ACC112 (cell line): ENCODE results near the gene ANKFY1.

Experiments used
- H2AFZ ChIP-seq: fragments of 200-600 bp; sonication (generic); one replicate; pipeline ENCODE4 v1.6.0; 2017; ENCODE audit warnings: antibody characterized with exemption, low read length; ENCODE audit not compliant: unreplicated experiment
- H3K27ac ChIP-seq: fragments of 200-600 bp; sonication (generic); 2 replicates; pipeline ENCODE4 v1.5.1; 2014; ENCODE audit warnings: low read depth, mild to moderate bottlenecking, antibody characterized with exemption, low read length, moderate library complexity
- H3K27me3 ChIP-seq: fragments of 200-600 bp; sonication (generic); 2 replicates; pipeline ENCODE4 v1.6.1; 2014; ENCODE audit warnings: mild to moderate bottlenecking, antibody characterized with exemption, low read length, moderate library complexity, mixed read lengths; ENCODE audit not compliant: insufficient read depth
- H3K36me3 ChIP-seq: fragments of 200-600 bp; sonication (generic); 2 replicates; pipeline ENCODE4 v1.6.1; 2016; ENCODE audit warnings: mild to moderate bottlenecking, antibody characterized with exemption, low read length, moderate library complexity, mixed read lengths; ENCODE audit not compliant: insufficient read depth
- H3K4me1 ChIP-seq: fragments of 200-600 bp; sonication (generic); one replicate; pipeline ENCODE4 v1.6.1; 2016; ENCODE audit warnings: low read length, mixed read lengths; ENCODE audit not compliant: insufficient read depth, unreplicated experiment, control insufficient read depth
- H3K4me3 ChIP-seq: fragments of 200-600 bp; sonication (generic); 2 replicates; pipeline ENCODE4 v1.5.1; 2014; ENCODE audit warnings: mild to moderate bottlenecking, low read depth, low read length
- H3K79me2 ChIP-seq: fragments of 200-600 bp; sonication (generic); one replicate; pipeline ENCODE4 v1.6.0; 2016; ENCODE audit warnings: low read length; ENCODE audit not compliant: control insufficient read depth, unreplicated experiment, insufficient read depth

Gene ANKFY1

DNA sequence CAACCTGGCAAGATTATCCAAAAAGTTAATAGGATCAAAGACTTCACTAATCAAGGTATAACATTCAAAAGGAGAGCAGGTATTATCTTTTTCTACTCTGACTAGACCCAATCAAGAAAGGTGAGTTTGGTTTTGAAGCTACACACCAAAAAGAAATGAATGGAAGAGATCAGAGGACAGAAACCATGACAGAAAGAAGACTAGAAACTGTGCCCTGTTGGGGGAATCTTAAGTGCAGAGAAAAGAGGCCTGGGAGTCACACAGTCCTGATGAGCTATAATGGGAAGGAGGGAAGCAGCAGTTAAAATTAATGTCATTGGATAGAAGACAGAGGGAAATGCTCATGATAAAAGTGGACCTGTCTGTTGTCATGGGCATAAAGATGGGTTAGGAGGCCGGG lies 138.2 kb downstream of the ANKFY1 start:
- Histone ChIP-seq H3K36me3 (0 out of 2 replicates have a peak, but pooled peaks cover 4% of the 10 kb centered on the region), H3K27ac (no peak overlapping the region), H3K4me1 (peaks cover 2% of the 10 kb centered on the region), H2AFZ (no peak overlapping the region), H3K4me3 (no peak overlapping the region), H3K27me3 (no peaks in the 10 kb centered on the region), H3K79me2 (peaks cover 17% of the 10 kb centered on the region)

DNA sequence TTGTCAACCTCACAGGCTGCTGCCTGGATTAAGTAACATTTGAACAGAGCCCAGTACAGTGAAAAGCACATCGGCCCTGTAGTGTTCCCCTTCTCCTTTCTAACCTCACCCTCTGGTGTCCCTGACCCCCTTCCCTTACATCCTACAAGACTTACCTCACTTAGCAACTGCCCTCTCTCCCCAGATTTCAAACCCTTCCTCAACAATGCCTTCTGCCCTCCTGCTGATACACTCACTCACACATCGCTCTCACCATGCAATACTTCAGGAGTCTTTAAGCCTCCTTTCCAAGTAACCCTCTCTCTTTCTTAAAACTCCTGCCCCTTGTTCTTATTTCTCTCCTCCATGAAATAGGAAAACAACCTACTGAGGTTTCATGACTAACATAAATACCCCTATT lies 138.8 kb downstream of the ANKFY1 start:
- Histone ChIP-seq H3K4me3 (no peak overlapping the region), H2AFZ (no peak overlapping the region), H3K36me3 (0 out of 2 replicates have a peak, but pooled peaks cover 4% of the 10 kb centered on the region), H3K27ac (no peak overlapping the region), H3K79me2 (peaks cover 15% of the 10 kb centered on the region), H3K4me1 (no peaks in the 10 kb centered on the region), H3K27me3 (no peaks in the 10 kb centered on the region)

DNA sequence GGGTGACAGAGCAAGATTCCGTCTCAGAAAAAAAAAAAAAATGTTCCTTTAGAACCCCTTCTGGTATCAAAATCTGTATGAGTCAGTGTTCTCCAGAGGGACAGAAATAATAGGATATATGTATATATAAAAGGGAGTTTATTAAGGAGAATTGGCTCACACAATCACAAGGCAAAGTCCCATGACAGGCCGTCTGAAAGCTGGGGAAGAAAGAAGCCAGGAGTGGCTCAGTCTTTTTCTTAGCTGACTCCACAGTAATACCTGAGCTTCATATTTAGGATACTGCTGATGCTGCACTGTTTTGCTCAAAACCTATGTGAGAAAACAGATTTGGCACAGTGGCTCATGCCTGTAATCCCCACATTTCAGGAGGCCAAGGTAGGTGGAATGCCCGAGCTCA lies 143.4 kb downstream of the ANKFY1 start:
- no peaks in the 10 kb centered on the region for H3K4me1 ChIP-seq
- no peak overlapping the region for H2AFZ ChIP-seq
- H3K79me2 ChIP-seq = no peaks in the 10 kb centered on the region
- H3K27me3 ChIP-seq = no peaks in the 10 kb centered on the region
- no peak overlapping the region for H3K27ac ChIP-seq
- H3K4me3 ChIP-seq = no peak overlapping the region
- peaks cover 4% of the 10 kb centered on the region; the same call in 1 of the 2 replicates for H3K36me3 ChIP-seq

DNA sequence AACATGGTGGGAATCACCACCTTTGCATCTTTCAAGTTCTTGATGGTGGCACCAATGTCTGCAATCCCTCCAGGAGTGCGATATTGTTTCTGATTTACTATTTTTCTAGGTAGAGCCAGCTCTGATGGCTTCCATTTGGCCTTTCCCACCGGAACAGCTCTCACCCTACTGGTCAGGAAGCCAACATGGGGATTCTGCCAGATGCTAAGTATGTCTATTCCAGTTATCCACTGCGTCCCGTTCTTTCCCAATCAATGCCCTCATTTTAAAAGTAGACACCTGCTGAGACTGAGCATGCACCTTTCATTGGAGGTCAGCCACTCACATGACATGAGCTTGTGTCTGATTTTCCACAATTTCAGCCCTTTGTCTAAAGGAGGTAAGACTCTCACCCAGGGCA lies 144.5 kb downstream of the ANKFY1 start:
- H3K27ac ChIP-seq = no peak overlapping the region
- no peak overlapping the region for H2AFZ ChIP-seq
- no peaks in the 10 kb centered on the region for H3K79me2 ChIP-seq
- H3K4me1 ChIP-seq = no peaks in the 10 kb centered on the region
- H3K36me3 ChIP-seq = peaks cover 4% of the 10 kb centered on the region; the same call in 1 of the 2 replicates
- H3K4me3 ChIP-seq = no peak overlapping the region
- no peaks in the 10 kb centered on the region for H3K27me3 ChIP-seq

DNA sequence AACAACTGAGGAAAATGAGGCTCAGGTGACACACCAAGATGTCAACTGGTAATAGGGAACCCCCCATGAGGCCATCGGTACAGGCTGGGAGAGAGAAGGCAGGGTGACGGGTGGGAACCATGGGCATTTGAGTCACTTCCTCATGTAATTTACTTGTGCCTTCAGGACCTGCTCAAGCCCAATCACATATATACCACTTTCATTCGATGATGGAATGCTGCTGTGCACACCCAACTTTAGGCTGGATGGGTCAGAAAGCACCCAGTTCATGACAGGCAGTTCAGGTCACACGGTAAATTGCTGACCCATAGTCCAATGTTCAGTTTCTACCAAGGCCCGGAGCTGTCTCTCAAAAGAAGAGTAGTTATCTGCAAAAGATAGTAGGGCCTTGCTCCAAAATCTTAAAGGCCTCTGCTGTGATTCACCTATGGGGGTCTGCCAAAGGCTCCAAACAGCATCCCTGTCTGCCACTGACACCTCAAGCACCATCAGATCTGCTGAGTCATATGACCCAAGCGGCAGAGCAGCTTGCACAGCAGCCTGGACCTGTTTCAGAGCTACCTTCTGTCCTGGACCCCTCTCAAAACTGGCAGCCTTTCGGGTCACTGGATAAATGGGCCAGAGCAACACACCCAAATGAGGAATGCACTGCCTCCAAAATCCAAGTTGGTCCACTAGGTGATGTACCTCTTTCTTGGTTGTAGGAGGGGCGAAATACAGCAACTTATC lies 145.6 kb downstream of the ANKFY1 start:
- H3K36me3 ChIP-seq = no peaks in the 10 kb centered on the region; the same call in 1 of the 2 replicates
- H3K27ac ChIP-seq = no peak overlapping the region
- H3K79me2 ChIP-seq = no peaks in the 10 kb centered on the region
- no peaks in the 10 kb centered on the region for H3K4me1 ChIP-seq
- no peak overlapping the region for H2AFZ ChIP-seq
- H3K4me3 ChIP-seq = no peak overlapping the region
- H3K27me3 ChIP-seq = no peaks in the 10 kb centered on the region

DNA sequence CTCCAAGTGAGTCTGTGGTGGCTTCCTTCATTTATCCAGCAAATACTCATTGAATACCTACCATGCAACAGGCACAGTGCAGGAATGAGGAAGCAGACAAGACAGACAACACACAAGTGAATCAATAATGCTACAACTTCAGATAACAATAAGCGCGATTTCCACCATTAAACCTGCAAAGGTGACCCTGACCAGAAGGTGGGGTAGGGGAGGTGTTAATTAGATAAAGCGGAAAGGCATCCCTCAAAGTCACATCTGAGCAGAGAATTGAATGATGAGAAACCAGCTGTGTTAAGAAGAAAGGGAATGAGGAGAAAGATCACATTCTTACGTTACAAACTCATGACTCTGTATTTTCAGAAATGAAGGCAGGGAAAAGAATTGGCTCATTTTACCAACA lies 147.3 kb downstream of the ANKFY1 start:
- H2AFZ ChIP-seq = no peak overlapping the region
- H3K4me1 ChIP-seq = no peaks in the 10 kb centered on the region
- no peak overlapping the region for H3K27ac ChIP-seq
- H3K36me3 ChIP-seq = peaks cover 7% of the 10 kb centered on the region
- H3K27me3 ChIP-seq = no peaks in the 10 kb centered on the region
- no peak overlapping the region for H3K4me3 ChIP-seq
- H3K79me2 ChIP-seq = no peaks in the 10 kb centered on the region
